H1 (cell line): ENCODE measurements around the gene LTF. TPM values are rescaled to one million over a fixed set of nuclear protein-coding genes. Genes with fewer than 3 reads are reported as not detected.

Experiments used
- CEBPB ChIP-seq: IDR thresholded peaks from 2 replicates; pipeline ENCODE4 v1.6.1; 2012; ENCODE audit warnings: low read depth, low read length
- SAP30 ChIP-seq: fragments of 300-600 bp; sonication (generic); IDR thresholded peaks from 2 replicates; pipeline ENCODE4 v1.7.1; 2012; ENCODE audit warnings: low read length, moderate library complexity, mild to moderate bottlenecking, inconsistent platforms; ENCODE audit not compliant: insufficient read depth, insufficient replicate concordance
- SP4 ChIP-seq: IDR thresholded peaks from 2 replicates; pipeline ENCODE4 v1.6.1; 2012; ENCODE audit warnings: low read length, inconsistent platforms
- SRF ChIP-seq: IDR thresholded peaks from 2 replicates; pipeline ENCODE4 v1.6.1; 2011; ENCODE audit warnings: mild to moderate bottlenecking, low read depth, low read length, moderate library complexity
- TCF12 ChIP-seq: IDR thresholded peaks from 2 replicates; pipeline ENCODE4 v1.6.1; 2011; ENCODE audit warnings: low read depth, mild to moderate bottlenecking, low read length
- polyA plus RNA-seq, 7 experiments: library from polyadenylated mRNA; depleted of rRNA in 3 of 7; stranded (reverse) in 5 of 7; unstranded in 2 of 7; fragments of >200 nt in 5 of 7; fragments of 200-250 nt in 2 of 7; gene quantifications; 1 replicate in 5 of 7; 2 replicates in 1 of 7; 4 replicates in 1 of 7; pipeline versions ENCODE4 v1.2.1 to v1.2.3, GENCODE V29; 2011 to 2013; ENCODE audit warnings: missing spikeins in 2 of 7, mixed read lengths in 2 of 7
- total RNA-seq: library from RNA; stranded (reverse); fragmentation: NEBNext Ultra II Directional; extraction: Animal tissue kit (Norgen Biotek cat#: 25700); gene quantifications from 2 replicates; pipeline ENCODE4 v1.2.1, GENCODE V29; 2021
- TF ChIP-seq, protein P1 (sequence below): fragments of 300-600 bp; sonication (generic); IDR thresholded peaks from 2 replicates; pipeline ENCODE4 v1.7.1; 2012; ENCODE audit warnings: low read length, moderate library complexity, mild to moderate bottlenecking, inconsistent platforms; ENCODE audit not compliant: insufficient replicate concordance
- TF ChIP-seq, protein P2 (sequence below): IDR thresholded peaks from 2 replicates; pipeline ENCODE4 v1.6.1; 2011; ENCODE audit warnings: low read length, improper control_type of control experiment
- TF ChIP-seq, protein P3 (sequence below): IDR thresholded peaks from 2 replicates; pipeline ENCODE4 v1.6.1; 2011; ENCODE audit warnings: low read depth, mild to moderate bottlenecking, low read length; ENCODE audit not compliant: insufficient read depth

LTF gene
- total and polyA plus RNA-seq, 2 of the 8 experiments (the other 6 are each of a cell fraction or from before 2014, with no cell fraction given) = 0.23 to 0.99 TPM

DNA sequence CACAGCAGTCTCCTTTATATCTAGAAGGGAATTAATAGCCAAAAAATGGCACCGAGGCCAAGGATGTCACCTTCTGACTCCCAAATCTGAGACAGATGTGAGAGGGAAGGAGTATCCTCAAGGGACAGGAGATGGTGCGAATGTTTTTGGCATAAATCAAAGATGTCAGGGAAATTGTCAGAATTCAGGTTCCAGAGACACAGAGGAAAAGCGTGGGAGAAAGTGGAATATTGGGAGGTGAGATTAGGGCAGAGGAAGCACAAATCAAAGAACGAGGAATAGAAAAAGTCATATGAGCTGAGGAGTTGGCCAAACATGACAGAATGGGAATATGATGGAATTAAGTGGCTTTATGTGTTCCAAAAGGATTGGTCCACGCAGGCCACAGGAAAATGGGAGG is 63.9 kb downstream of the LTF start (continued):
- TF ChIP-seq, protein P1, sequence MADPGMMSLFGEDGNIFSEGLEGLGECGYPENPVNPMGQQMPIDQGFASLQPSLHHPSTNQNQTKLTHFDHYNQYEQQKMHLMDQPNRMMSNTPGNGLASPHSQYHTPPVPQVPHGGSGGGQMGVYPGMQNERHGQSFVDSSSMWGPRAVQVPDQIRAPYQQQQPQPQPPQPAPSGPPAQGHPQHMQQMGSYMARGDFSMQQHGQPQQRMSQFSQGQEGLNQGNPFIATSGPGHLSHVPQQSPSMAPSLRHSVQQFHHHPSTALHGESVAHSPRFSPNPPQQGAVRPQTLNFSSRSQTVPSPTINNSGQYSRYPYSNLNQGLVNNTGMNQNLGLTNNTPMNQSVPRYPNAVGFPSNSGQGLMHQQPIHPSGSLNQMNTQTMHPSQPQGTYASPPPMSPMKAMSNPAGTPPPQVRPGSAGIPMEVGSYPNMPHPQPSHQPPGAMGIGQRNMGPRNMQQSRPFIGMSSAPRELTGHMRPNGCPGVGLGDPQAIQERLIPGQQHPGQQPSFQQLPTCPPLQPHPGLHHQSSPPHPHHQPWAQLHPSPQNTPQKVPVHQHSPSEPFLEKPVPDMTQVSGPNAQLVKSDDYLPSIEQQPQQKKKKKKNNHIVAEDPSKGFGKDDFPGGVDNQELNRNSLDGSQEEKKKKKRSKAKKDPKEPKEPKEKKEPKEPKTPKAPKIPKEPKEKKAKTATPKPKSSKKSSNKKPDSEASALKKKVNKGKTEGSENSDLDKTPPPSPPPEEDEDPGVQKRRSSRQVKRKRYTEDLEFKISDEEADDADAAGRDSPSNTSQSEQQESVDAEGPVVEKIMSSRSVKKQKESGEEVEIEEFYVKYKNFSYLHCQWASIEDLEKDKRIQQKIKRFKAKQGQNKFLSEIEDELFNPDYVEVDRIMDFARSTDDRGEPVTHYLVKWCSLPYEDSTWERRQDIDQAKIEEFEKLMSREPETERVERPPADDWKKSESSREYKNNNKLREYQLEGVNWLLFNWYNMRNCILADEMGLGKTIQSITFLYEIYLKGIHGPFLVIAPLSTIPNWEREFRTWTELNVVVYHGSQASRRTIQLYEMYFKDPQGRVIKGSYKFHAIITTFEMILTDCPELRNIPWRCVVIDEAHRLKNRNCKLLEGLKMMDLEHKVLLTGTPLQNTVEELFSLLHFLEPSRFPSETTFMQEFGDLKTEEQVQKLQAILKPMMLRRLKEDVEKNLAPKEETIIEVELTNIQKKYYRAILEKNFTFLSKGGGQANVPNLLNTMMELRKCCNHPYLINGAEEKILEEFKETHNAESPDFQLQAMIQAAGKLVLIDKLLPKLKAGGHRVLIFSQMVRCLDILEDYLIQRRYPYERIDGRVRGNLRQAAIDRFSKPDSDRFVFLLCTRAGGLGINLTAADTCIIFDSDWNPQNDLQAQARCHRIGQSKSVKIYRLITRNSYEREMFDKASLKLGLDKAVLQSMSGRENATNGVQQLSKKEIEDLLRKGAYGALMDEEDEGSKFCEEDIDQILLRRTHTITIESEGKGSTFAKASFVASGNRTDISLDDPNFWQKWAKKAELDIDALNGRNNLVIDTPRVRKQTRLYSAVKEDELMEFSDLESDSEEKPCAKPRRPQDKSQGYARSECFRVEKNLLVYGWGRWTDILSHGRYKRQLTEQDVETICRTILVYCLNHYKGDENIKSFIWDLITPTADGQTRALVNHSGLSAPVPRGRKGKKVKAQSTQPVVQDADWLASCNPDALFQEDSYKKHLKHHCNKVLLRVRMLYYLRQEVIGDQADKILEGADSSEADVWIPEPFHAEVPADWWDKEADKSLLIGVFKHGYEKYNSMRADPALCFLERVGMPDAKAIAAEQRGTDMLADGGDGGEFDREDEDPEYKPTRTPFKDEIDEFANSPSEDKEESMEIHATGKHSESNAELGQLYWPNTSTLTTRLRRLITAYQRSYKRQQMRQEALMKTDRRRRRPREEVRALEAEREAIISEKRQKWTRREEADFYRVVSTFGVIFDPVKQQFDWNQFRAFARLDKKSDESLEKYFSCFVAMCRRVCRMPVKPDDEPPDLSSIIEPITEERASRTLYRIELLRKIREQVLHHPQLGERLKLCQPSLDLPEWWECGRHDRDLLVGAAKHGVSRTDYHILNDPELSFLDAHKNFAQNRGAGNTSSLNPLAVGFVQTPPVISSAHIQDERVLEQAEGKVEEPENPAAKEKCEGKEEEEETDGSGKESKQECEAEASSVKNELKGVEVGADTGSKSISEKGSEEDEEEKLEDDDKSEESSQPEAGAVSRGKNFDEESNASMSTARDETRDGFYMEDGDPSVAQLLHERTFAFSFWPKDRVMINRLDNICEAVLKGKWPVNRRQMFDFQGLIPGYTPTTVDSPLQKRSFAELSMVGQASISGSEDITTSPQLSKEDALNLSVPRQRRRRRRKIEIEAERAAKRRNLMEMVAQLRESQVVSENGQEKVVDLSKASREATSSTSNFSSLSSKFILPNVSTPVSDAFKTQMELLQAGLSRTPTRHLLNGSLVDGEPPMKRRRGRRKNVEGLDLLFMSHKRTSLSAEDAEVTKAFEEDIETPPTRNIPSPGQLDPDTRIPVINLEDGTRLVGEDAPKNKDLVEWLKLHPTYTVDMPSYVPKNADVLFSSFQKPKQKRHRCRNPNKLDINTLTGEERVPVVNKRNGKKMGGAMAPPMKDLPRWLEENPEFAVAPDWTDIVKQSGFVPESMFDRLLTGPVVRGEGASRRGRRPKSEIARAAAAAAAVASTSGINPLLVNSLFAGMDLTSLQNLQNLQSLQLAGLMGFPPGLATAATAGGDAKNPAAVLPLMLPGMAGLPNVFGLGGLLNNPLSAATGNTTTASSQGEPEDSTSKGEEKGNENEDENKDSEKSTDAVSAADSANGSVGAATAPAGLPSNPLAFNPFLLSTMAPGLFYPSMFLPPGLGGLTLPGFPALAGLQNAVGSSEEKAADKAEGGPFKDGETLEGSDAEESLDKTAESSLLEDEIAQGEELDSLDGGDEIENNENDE = no peak
- TF ChIP-seq, protein P2, sequence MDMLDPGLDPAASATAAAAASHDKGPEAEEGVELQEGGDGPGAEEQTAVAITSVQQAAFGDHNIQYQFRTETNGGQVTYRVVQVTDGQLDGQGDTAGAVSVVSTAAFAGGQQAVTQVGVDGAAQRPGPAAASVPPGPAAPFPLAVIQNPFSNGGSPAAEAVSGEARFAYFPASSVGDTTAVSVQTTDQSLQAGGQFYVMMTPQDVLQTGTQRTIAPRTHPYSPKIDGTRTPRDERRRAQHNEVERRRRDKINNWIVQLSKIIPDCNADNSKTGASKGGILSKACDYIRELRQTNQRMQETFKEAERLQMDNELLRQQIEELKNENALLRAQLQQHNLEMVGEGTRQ = no peak
- TF ChIP-seq, protein P3, sequence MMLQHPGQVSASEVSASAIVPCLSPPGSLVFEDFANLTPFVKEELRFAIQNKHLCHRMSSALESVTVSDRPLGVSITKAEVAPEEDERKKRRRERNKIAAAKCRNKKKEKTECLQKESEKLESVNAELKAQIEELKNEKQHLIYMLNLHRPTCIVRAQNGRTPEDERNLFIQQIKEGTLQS = no peak
- TF ChIP-seq SRF = no peak
- TF ChIP-seq TCF12 = no peak
- no peak for TF ChIP-seq SAP30
- no peak for TF ChIP-seq SP4
- no peak for TF ChIP-seq CEBPB
- TF ChIP-seq, all 59 proteins: peak for 0
